ENCODE results near the gene IL1F10.

IL1F10 gene

GRCh38 chr2:113114224-113114945 is 46.6 kb downstream of the IL1F10 start:
- no peak for DNase-seq

GRCh38 chr2:113114996-113115395 is 47.2 kb downstream of the IL1F10 start:
- DNase-seq, result no peak

GRCh38 chr2:113116100-113116958 is 48.6 kb downstream of the IL1F10 start:
- DNase-seq, result no peak

- DNase-seq, result no peak
Observed at GRCh38 chr2:113117541-113118262, 49.9 kb downstream of the IL1F10 start.

- DNase-seq, result no peak
Observed at GRCh38 chr2:113118263-113118657, 50.5 kb downstream of the IL1F10 start.

GRCh38 chr2:113119111-113119510 is 51.3 kb downstream of the IL1F10 start:
- no peak for DNase-seq

GRCh38 chr2:113120861-113121260 is 53.1 kb downstream of the IL1F10 start:
- no peak for DNase-seq

GRCh38 chr2:113122364-113122763 is 54.6 kb downstream of the IL1F10 start:
- no peak for DNase-seq

- no peak for DNase-seq
Observed at GRCh38 chr2:113123726-113124125, 56.0 kb downstream of the IL1F10 start.

- DNase-seq, result no peak
Observed at GRCh38 chr2:113124181-113124961, 56.6 kb downstream of the IL1F10 start.
